ENCODE data around the gene CCDC71. TPM values are rescaled to one million over a fixed set of nuclear protein-coding genes. Genes with fewer than 3 reads are reported as not detected.
A peak's percentile ranks its signal among the peaks of the same experiment; 100 is the strongest.

CCDC71 gene
- total RNA-seq, 1 donor from 2014 or later: 31.6 TPM

GRCh38 chr3:49131040-49131439, 35.1 kb downstream of the CCDC71 start:
- Histone ChIP-seq H3K36me3 (peaks cover 36 to 45% of the 10 kb centered on the region in 2 donors), H3K4me1 (peaks cover 9 to 27% of the 10 kb centered on the region in 2 donors)

GRCh38 chr3:49124991-49125670, 41.0 kb downstream of the CCDC71 start:
- no peak for TF ChIP-seq CTCF (IDR thresholded peaks at IDR 0.05)
- no peak overlapping the region for H3K4me3 ChIP-seq
- DNase-seq (ENCODE audit: low spot score in 2 of 2): no peak
- no peaks in the 10 kb centered on the region for H3K9me3 ChIP-seq
- H3K4me1 ChIP-seq: peaks cover 0 to 2% of the 10 kb centered on the region in 2 donors
- no peaks in the 10 kb centered on the region for H3K27me3 ChIP-seq
- peaks cover 80 to 85% of the 10 kb centered on the region in 2 donors for H3K36me3 ChIP-seq
- H3K27ac ChIP-seq: no peak overlapping the region
- intact Hi-C loops (cut with DNase I): loop anchor here (5.0 kb wide), 1 partner anchor 662 kb away; the partner anchor contains the start of gene IP6K1

More at GRCh38 chr3:49131040-49131439, 35.1 kb downstream of the CCDC71 start:
- DNase-seq (ENCODE audit: low spot score in 2 of 2): no peak
- TF ChIP-seq CTCF (IDR thresholded peaks at IDR 0.05): no peak
- Histone ChIP-seq H3K9me3 (no peaks in the 10 kb centered on the region), H3K27ac (peak overlapping the region; percentile 88 to 94), H3K27me3 (no peaks in the 10 kb centered on the region), H3K4me3 (peak overlapping the region; percentile 73 to 75)
- intact Hi-C loops (cut with DNase I): loop anchor here (5.0 kb wide), 1 partner anchor 214 kb away; the partner anchor contains the start of gene ARIH2

- intact Hi-C loops (cut with DNase I): loop anchor here (5.0 kb wide), 1 partner anchor 663 kb away; the partner anchor contains the start of gene IP6K1
- no peak for DNase-seq (ENCODE audit: low spot score in 2 of 2)
- peaks cover 70 to 79% of the 10 kb centered on the region in 2 donors for H3K36me3 ChIP-seq
- no peak for TF ChIP-seq CTCF (IDR thresholded peaks at IDR 0.05)
- no peaks in the 10 kb centered on the region for H3K27me3 ChIP-seq
- H3K9me3 ChIP-seq: no peaks in the 10 kb centered on the region
- H3K4me3 ChIP-seq: no peak overlapping the region
- H3K27ac ChIP-seq: no peak overlapping the region
- peaks cover 8 to 11% of the 10 kb centered on the region in 2 donors for H3K4me1 ChIP-seq
Measured at GRCh38 chr3:49124203-49124602, 41.9 kb downstream of the CCDC71 start.

GRCh38 chr3:49123687-49124086, 42.4 kb downstream of the CCDC71 start:
- Histone ChIP-seq H3K36me3 (peaks cover 67 to 74% of the 10 kb centered on the region in 2 donors), H3K27me3 (no peaks in the 10 kb centered on the region)
- intact Hi-C loops (cut with DNase I): loop anchor here (5.0 kb wide), 1 partner anchor 664 kb away; the partner anchor contains the start of gene IP6K1

GRCh38 chr3:49122886-49123545, 43.1 kb downstream of the CCDC71 start:
- intact Hi-C loops (cut with DNase I): loop anchor here (5.0 kb wide), 1 partner anchor 664 kb away; the partner anchor contains the start of gene IP6K1
- Histone ChIP-seq H3K9me3 (no peaks in the 10 kb centered on the region), H3K4me1 (peaks cover 15 to 19% of the 10 kb centered on the region in 2 donors), H3K36me3 (peaks cover 67 to 73% of the 10 kb centered on the region in 2 donors), H3K4me3 (no peak overlapping the region), H3K27me3 (no peaks in the 10 kb centered on the region), H3K27ac (no peak overlapping the region)
- DNase-seq (ENCODE audit: low spot score in 2 of 2): no peak
- no peak for TF ChIP-seq CTCF (IDR thresholded peaks at IDR 0.05)

More at GRCh38 chr3:49123687-49124086, 42.4 kb downstream of the CCDC71 start:
- H3K4me3 ChIP-seq: no peak overlapping the region
- TF ChIP-seq CTCF (IDR thresholded peaks at IDR 0.05): no peak
- no peaks in the 10 kb centered on the region for H3K9me3 ChIP-seq
- peaks cover 14 to 16% of the 10 kb centered on the region in 2 donors for H3K4me1 ChIP-seq
- H3K27ac ChIP-seq: no peak overlapping the region
- DNase-seq (ENCODE audit: low spot score in 2 of 2): no peak

All from ascending aorta (tissue), 2 donors.